ENCODE data around the gene YTHDC1.

The YTHDC1 gene

GRCh38 chr4:68358988-68359387 is 9.1 kb upstream of the YTHDC1 start:
- no peak for DNase-seq (ENCODE audit: low read depth)

- no peak for DNase-seq (ENCODE audit: low read depth)
Observed at GRCh38 chr4:68352791-68353190, 2.9 kb upstream of the YTHDC1 start.

GRCh38 chr4:68349279-68349648 is 626 bp downstream of the YTHDC1 start:
- no peak for DNase-seq (ENCODE audit: low read depth)

GRCh38 chr4:68348577-68348976 is 1.3 kb downstream of the YTHDC1 start:
- no peak for DNase-seq (ENCODE audit: low read depth)

- DNase-seq (ENCODE audit: low read depth) = no peak
Observed at GRCh38 chr4:68347845-68348244, 2.0 kb downstream of the YTHDC1 start.

- no peak for DNase-seq (ENCODE audit: low read depth)
Observed at GRCh38 chr4:68346461-68346860, 3.4 kb downstream of the YTHDC1 start.

GRCh38 chr4:68344785-68345184 is 5.1 kb downstream of the YTHDC1 start:
- DNase-seq (ENCODE audit: low read depth) = no peak

- no peak for DNase-seq (ENCODE audit: low read depth)
Observed at GRCh38 chr4:68344049-68344448, 5.8 kb downstream of the YTHDC1 start.

- no peak for DNase-seq (ENCODE audit: low read depth)
Observed at GRCh38 chr4:68342134-68342533, 7.8 kb downstream of the YTHDC1 start.

- DNase-seq (ENCODE audit: low read depth) = no peak
Observed at GRCh38 chr4:68338625-68339024, 11.3 kb downstream of the YTHDC1 start.

- DNase-seq (ENCODE audit: low read depth) = no peak
Observed at GRCh38 chr4:68337522-68337921, 12.4 kb downstream of the YTHDC1 start.

- DNase-seq (ENCODE audit: low read depth) = no peak
Observed at GRCh38 chr4:68337004-68337403, 12.9 kb downstream of the YTHDC1 start.

GRCh38 chr4:68336530-68336929 is 13.4 kb downstream of the YTHDC1 start:
- no peak for DNase-seq (ENCODE audit: low read depth)

GRCh38 chr4:68326141-68326540 is 23.7 kb downstream of the YTHDC1 start:
- no peak for DNase-seq (ENCODE audit: low read depth)

- no peak for DNase-seq (ENCODE audit: low read depth)
Observed at GRCh38 chr4:68324519-68325262, 25.2 kb downstream of the YTHDC1 start.

GRCh38 chr4:68319040-68319439 is 30.9 kb downstream of the YTHDC1 start:
- no peak for DNase-seq (ENCODE audit: low read depth)

GRCh38 chr4:68316193-68316969 is 33.5 kb downstream of the YTHDC1 start:
- no peak for DNase-seq (ENCODE audit: low read depth)

GRCh38 chr4:68310651-68311247 is 39.1 kb downstream of the YTHDC1 start:
- no peak for DNase-seq (ENCODE audit: low read depth)

GRCh38 chr4:68304731-68305130 is 45.2 kb downstream of the YTHDC1 start:
- DNase-seq (ENCODE audit: low read depth) = no peak

GRCh38 chr4:68299492-68300457 is 50.1 kb downstream of the YTHDC1 start:
- no peak for DNase-seq (ENCODE audit: low read depth)

GRCh38 chr4:68297137-68297536 is 52.8 kb downstream of the YTHDC1 start:
- no peak for DNase-seq (ENCODE audit: low read depth)

- DNase-seq (ENCODE audit: low read depth) = no peak
Observed at GRCh38 chr4:68291256-68291655, 58.6 kb downstream of the YTHDC1 start.

Measured in activated gamma-delta T cell treated with anti-CD3 and anti-CD28 coated beads, Interleukin-2, amount 50 U/mL, for 16 hours (primary cell).